GM12878 (cell line): ENCODE measurements around the gene INSL3. TPM values are rescaled to one million over a fixed set of nuclear protein-coding genes. Genes with fewer than 3 reads are reported as not detected.
"Not testable (repeated sequence)": the region's sequence is repeated elsewhere in the genome, so short reads cannot be mapped to it uniquely, and the experiment has no call there.

Experiments used
- ATAC-seq: fragments of 200-7000 bp; cut with Tn5 transposase; 3 replicates; pipeline ENCODE4 v1.9.1; 2020; ENCODE audit warnings: mild to moderate bottlenecking, moderate library complexity
- BruUV-seq: library from RNA; stranded (reverse); fragments of 400-500 nt; replicated peaks from 2 replicates; lab custom pipeline; 2021; lab: Mats Ljungman, UMichigan
- CTCF ChIA-PET: fragments of 300-600 bp; sonication (Branson Sonifier 250); formaldehyde crosslinking; extraction: SDS; loops from one replicate; lab custom pipeline; 2021; ENCODE audit warnings: inconsistent platforms; lab: Yijun Ruan, JAX
- POLR2A ChIA-PET: fragments of 350-600 bp; formaldehyde crosslinking; extraction: SDS; loops from one replicate; lab custom pipeline; 2021; ENCODE audit warnings: inconsistent platforms; lab: Charles Lee
- RAD21 ChIA-PET: fragments of 300-600 bp; sonication (Branson Sonifier 250); formaldehyde crosslinking; loops from one replicate; lab custom pipeline; 2023; ENCODE audit warnings: antibody characterized with exemption; ENCODE audit not compliant: unreplicated experiment; lab: Charles Lee
- SMC1A ChIA-PET: fragments of 300-600 bp; sonication (Branson Sonifier 250); formaldehyde crosslinking; loops from one replicate; lab custom pipeline; 2023; ENCODE audit not compliant: unreplicated experiment, uncharacterized antibody; lab: Charles Lee
- DNase-seq: peaks from one replicate; pipeline ENCODE4 v3.0.0-alpha.2; 2011; ENCODE audit warnings: low read depth, low spot score
- FAIRE-seq: peaks from 3 replicates; lab custom pipeline; 2011; peaks lifted over from hg19 to GRCh38; lab: Jason Lieb, UNC
- H2AFZ ChIP-seq: 2 replicates; pipeline ENCODE4 v1.6.0; 2011; ENCODE audit warnings: low read depth, low read length, control low read depth; ENCODE audit not compliant: control insufficient read depth
- H3K27ac ChIP-seq: 2 replicates; pipeline ENCODE4 v1.5.1; 2011; ENCODE audit warnings: control low read depth; ENCODE audit not compliant: control insufficient read depth, insufficient read depth
- H3K27me3 ChIP-seq, 2 experiments: replicated peaks in 1 of 2; 2 replicates each; pipeline versions ENCODE4 v1.6.0 to v1.6.1; 2011; ENCODE audit warnings: low read length in 1 of 2; ENCODE audit not compliant: control insufficient read depth in 2 of 2, insufficient read depth in 2 of 2
- H3K36me3 ChIP-seq, 2 experiments: 2 replicates each; pipeline ENCODE4 v1.5.1; 2011; ENCODE audit warnings: low read length in 1 of 2; ENCODE audit not compliant: control insufficient read depth in 2 of 2, insufficient read depth in 2 of 2
- H3K4me1 ChIP-seq: 2 replicates; pipeline ENCODE4 v1.6.1; 2011; ENCODE audit warnings: mild to moderate bottlenecking, low read length, moderate library complexity, mixed read lengths; ENCODE audit not compliant: control insufficient read depth, insufficient read depth
- H3K4me2 ChIP-seq: 2 replicates; pipeline ENCODE4 v1.6.0; 2011; ENCODE audit warnings: control low read depth; ENCODE audit not compliant: control insufficient read depth, insufficient read depth
- H3K4me3 ChIP-seq: fragments of 200-600 bp; sonication (generic); 2 replicates; pipeline ENCODE4 v1.5.1; 2016
- H3K79me2 ChIP-seq: 2 replicates; pipeline ENCODE4 v1.6.0; 2011; ENCODE audit warnings: low read length; ENCODE audit not compliant: control insufficient read depth, insufficient read depth
- H3K9ac ChIP-seq: 2 replicates; pipeline ENCODE4 v1.8.0; 2011; ENCODE audit warnings: low read length, control low read depth, mixed read lengths; ENCODE audit not compliant: control insufficient read depth, insufficient read depth
- H3K9me3 ChIP-seq: replicated peaks from 3 replicates; pipeline ENCODE4 v1.5.1; 2011; ENCODE audit warnings: mild to moderate bottlenecking, low read length; ENCODE audit not compliant: control insufficient read depth, insufficient read depth
- H4K20me1 ChIP-seq: 2 replicates; pipeline ENCODE4 v1.6.0; 2011; ENCODE audit not compliant: control insufficient read depth, insufficient read depth
- SKIL ChIP-seq: fragments of 450-650 bp; IDR thresholded peaks from 2 replicates; pipeline ENCODE4 v1.6.1; 2017; ENCODE audit warnings: mild to moderate bottlenecking, low read depth, inconsistent platforms; ENCODE audit not compliant: poor library complexity, severe bottlenecking
- SREBF2 ChIP-seq: IDR thresholded peaks from 2 replicates; pipeline ENCODE4 v1.6.1; 2012; ENCODE audit warnings: mild to moderate bottlenecking, low read length
- STAT1 ChIP-seq: fragments of 450-650 bp; conservative IDR thresholded peaks from 2 replicates; pipeline ENCODE4 v1.6.1; 2014; ENCODE audit warnings: antibody characterized with exemption, mild to moderate bottlenecking
- ZBED1 ChIP-seq: IDR thresholded peaks from 2 replicates; pipeline ENCODE4 v1.6.1; 2016; ENCODE audit warnings: borderline replicate concordance
- WGBS: methylation state at CpG from one replicate; pipeline ENCODE4 v1.1.6; 2016; ENCODE audit warnings: low lambda C conversion rate; ENCODE audit not compliant: insufficient replicate concordance, insufficient coverage; ENCODE audit errors: missing lambda C conversion rate; 5-methylcytosine and 5-hydroxymethylcytosine counted together
- in situ Hi-C: fragments of 300-500 bp; cut with MboI; formaldehyde crosslinking; loops from 9 replicates; pipeline ENCODE4 v1.14.3; 2018; ENCODE audit warnings: mixed read lengths
- intact Hi-C: fragments of 100-400 bp; cut with micrococcal nuclease; formaldehyde crosslinking; loops from one replicate; pipeline ENCODE4 v1.14.2; 2022; ENCODE audit not compliant: unreplicated experiment
- polyA plus RNA-seq, 11 experiments: library from polyadenylated mRNA; depleted of rRNA in 4 of 11; unstranded in 6 of 11; stranded (reverse) in 5 of 11; fragments of >200 nt; fragmentation: Nextera tagmentation in 4 of 11; fragmentation: Illumina TruSeq in 1 of 11; extraction: Ambion mirVana in 4 of 11; extraction: Trizol in 1 of 11; gene quantifications; 1 replicate in 1 of 11; 2 replicates in 10 of 11; pipeline versions ENCODE4 v1.2.1 to v1.2.3, GENCODE V29; 2011 to 2016; ENCODE audit warnings: inconsistent platforms in 2 of 11, missing spikeins in 2 of 11, low read depth in 1 of 11
- total RNA-seq, 4 experiments: library from RNA; depleted of rRNA in 3 of 4; stranded (reverse); fragments of >200 nt in 3 of 4; fragmentation: Illumina TruSeq in 1 of 4; extraction: Trizol in 1 of 4; gene quantifications; 2 replicates each; pipeline versions ENCODE4 v1.2.1 to v1.2.3, GENCODE V29; 2013 to 2021

INSL3 gene
- total and polyA plus RNA-seq, 10 of the 15 experiments (the other 5 are each of a cell fraction or from before 2014, with no cell fraction given): 0.27 to 1.9 (median 0.70) TPM

GRCh38 chr19:17778251-17778967 is 42.9 kb downstream of the INSL3 start (continued):
- no peak for TF ChIP-seq SKIL
- no peak for TF ChIP-seq STAT1
- no peak for TF ChIP-seq ZBED1
- TF ChIP-seq SREBF2: no peak
- TF ChIP-seq, all 136 proteins: peak for 0

- H4K20me1 ChIP-seq, H3K4me2 ChIP-seq: not testable (repeated sequence)
Measured at GRCh38 chr19:17777840-17778239, 43.5 kb downstream of the INSL3 start.

More at GRCh38 chr19:17777840-17778239, 43.5 kb downstream of the INSL3 start:
- H3K9me3 ChIP-seq, FAIRE-seq, H3K4me3 ChIP-seq, H2AFZ ChIP-seq, DNase-seq, in situ Hi-C loops, H3K9ac ChIP-seq, H3K79me2 ChIP-seq, BruUV-seq, ATAC-seq, H3K27me3 ChIP-seq, H3K36me3 ChIP-seq, H3K27ac ChIP-seq: not testable (repeated sequence)
- ChIA-PET CTCF (interaction anchor here (0.6 to 4.4 kb wide), 3 partner anchors 12 to 75 kb away, joined by 3 to 28 read pairs (median 23); partner anchors contain the start of gene MAP1S), RAD21 (interaction anchor here (0.7 to 5.0 kb wide), 2 partner anchors 24 to 81 kb away, joined by 4 to 96 read pairs; partner anchors contain the start of gene FCHO1), POLR2A (interaction anchor here (2.0 kb wide), 1 partner anchor 72 kb away, joined by 4 read pairs; no protein-coding TSS in a partner anchor), SMC1A (interaction anchor here (1.8 to 2.6 kb wide), 3 partner anchors 26 to 172 kb away, joined by 3 to 19 read pairs (median 13); partner anchors contain the start of gene FCHO1)
- intact Hi-C loops: loop anchor here (2.0 to 5.0 kb wide), 2 partner anchors 23 to 79 kb away; partner anchors contain the start of gene RPL18A
- H3K4me1 ChIP-seq: peaks cover 20% of the 10 kb centered on the region
- WGBS: 92% methylated on average over 10 of the region's 10 CpGs
